Vagina (tissue), 2 donors: ENCODE results near the gene TAOK2.

Experiments used
- POLR2A ChIP-seq, 2 donors: fragments of 450-650 bp; IDR thresholded peaks; one replicate each; pipeline ENCODE4 v1.6.1; 2017; ENCODE audit warnings: antibody characterized with exemption in 2 of 2, mild to moderate bottlenecking in 2 of 2, moderate library complexity in 2 of 2
- POLR2AphosphoS5 ChIP-seq, 2 donors: sonication (generic); formaldehyde crosslinking; IDR thresholded peaks; one replicate each; pipeline ENCODE4 v1.9.0; 2017; ENCODE audit warnings: antibody characterized with exemption in 2 of 2, mild to moderate bottlenecking in 2 of 2, low read depth in 1 of 2; ENCODE audit not compliant: insufficient read depth in 1 of 2
- TF ChIP-seq, protein P1 (sequence below), 3 experiments: fragments of 450-650 bp in 2 of 3; fragments of 200-600 bp in 1 of 3; sonication (generic) in 1 of 3; IDR thresholded peaks; one replicate each; pipeline ENCODE4 v1.5.1; 2017 to 2019; ENCODE audit warnings: antibody characterized with exemption in 3 of 3, mild to moderate bottlenecking in 2 of 3, moderate library complexity in 2 of 3

DNA sequence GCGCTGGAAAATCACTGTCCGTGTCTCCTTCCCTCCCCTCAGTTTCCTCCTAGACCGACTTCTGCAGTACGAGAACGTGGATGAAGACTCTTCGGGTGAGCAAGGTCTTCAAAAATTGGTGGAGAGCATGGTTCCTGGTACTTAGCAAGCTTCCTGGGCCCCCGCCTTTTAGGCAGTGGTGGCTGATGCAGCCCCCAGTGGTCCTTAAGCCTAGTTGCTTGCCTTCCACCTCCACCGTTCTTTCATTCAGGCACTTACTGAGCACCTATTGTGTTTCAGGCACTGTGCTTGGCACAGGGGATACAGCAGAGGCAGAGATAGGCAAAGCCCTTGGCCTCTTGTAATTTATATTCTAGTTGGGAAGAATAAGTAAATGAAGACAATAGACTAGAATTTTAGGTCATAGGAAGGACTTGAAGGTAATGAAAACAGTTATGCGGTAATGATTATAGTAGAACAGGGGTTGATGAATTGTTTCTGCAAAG, 23.1 kb downstream of the TAOK2 start:
- TF ChIP-seq POLR2AphosphoS5 (IDR thresholded peaks at IDR 0.05; ENCODE audit: insufficient read depth in 1 of 2, low read depth in 1 of 2) (no peak), POLR2A (IDR thresholded peaks at IDR 0.05) (no peak)
- TF ChIP-seq, protein P1, sequence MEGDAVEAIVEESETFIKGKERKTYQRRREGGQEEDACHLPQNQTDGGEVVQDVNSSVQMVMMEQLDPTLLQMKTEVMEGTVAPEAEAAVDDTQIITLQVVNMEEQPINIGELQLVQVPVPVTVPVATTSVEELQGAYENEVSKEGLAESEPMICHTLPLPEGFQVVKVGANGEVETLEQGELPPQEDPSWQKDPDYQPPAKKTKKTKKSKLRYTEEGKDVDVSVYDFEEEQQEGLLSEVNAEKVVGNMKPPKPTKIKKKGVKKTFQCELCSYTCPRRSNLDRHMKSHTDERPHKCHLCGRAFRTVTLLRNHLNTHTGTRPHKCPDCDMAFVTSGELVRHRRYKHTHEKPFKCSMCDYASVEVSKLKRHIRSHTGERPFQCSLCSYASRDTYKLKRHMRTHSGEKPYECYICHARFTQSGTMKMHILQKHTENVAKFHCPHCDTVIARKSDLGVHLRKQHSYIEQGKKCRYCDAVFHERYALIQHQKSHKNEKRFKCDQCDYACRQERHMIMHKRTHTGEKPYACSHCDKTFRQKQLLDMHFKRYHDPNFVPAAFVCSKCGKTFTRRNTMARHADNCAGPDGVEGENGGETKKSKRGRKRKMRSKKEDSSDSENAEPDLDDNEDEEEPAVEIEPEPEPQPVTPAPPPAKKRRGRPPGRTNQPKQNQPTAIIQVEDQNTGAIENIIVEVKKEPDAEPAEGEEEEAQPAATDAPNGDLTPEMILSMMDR (IDR thresholded peaks at IDR 0.05): no peak
